PFSK-1 (cell line): ENCODE data around the gene SPRY2.

Experiments
- POLR2AphosphoS5 ChIP-seq: IDR thresholded peaks from 2 replicates; pipeline ENCODE4 v1.6.1; 2012; ENCODE audit warnings: low read depth, mild to moderate bottlenecking, control low read depth, low read length, moderate library complexity
- SIN3A ChIP-seq: IDR thresholded peaks from 2 replicates; pipeline ENCODE4 v1.6.1; 2012; ENCODE audit warnings: mild to moderate bottlenecking, low read length, moderate library complexity, borderline replicate concordance; ENCODE audit not compliant: insufficient read depth
- TAF1 ChIP-seq: IDR thresholded peaks from 2 replicates; pipeline ENCODE4 v1.6.1; 2012; ENCODE audit warnings: low read length, control low read depth, borderline replicate concordance; ENCODE audit not compliant: insufficient read depth
- TF ChIP-seq, protein P1 (sequence below), 2 experiments: IDR thresholded peaks; 2 replicates each; pipeline versions ENCODE4 v1.6.1 to v1.8.0; 2011 to 2012; ENCODE audit warnings: low read depth in 2 of 2, low read length in 2 of 2, control low read depth in 1 of 2, inconsistent platforms in 1 of 2, mild to moderate bottlenecking in 1 of 2, moderate library complexity in 1 of 2; ENCODE audit not compliant: insufficient read depth in 1 of 2

DNA sequence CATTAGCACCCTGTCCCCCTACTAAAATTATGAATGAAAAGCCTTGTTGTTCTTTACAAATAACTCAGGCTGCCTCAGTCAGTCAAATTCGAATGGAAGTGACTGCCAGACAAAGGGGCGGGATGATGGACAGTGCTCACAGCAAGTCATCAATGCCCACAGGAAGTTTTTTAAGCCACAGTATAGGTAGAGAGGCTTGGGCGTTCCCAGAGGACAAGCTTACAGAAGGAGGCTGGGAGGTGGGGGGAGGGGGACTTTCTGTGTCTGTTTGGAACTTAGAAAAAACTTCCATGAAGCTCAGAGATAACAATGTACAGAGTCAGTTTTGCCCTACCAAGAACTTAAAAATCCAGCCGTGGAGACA is 18.5 kb upstream of the SPRY2 start:
- TF ChIP-seq POLR2AphosphoS5 = no peak
- TF ChIP-seq TAF1 = no peak
- TF ChIP-seq, protein P1, sequence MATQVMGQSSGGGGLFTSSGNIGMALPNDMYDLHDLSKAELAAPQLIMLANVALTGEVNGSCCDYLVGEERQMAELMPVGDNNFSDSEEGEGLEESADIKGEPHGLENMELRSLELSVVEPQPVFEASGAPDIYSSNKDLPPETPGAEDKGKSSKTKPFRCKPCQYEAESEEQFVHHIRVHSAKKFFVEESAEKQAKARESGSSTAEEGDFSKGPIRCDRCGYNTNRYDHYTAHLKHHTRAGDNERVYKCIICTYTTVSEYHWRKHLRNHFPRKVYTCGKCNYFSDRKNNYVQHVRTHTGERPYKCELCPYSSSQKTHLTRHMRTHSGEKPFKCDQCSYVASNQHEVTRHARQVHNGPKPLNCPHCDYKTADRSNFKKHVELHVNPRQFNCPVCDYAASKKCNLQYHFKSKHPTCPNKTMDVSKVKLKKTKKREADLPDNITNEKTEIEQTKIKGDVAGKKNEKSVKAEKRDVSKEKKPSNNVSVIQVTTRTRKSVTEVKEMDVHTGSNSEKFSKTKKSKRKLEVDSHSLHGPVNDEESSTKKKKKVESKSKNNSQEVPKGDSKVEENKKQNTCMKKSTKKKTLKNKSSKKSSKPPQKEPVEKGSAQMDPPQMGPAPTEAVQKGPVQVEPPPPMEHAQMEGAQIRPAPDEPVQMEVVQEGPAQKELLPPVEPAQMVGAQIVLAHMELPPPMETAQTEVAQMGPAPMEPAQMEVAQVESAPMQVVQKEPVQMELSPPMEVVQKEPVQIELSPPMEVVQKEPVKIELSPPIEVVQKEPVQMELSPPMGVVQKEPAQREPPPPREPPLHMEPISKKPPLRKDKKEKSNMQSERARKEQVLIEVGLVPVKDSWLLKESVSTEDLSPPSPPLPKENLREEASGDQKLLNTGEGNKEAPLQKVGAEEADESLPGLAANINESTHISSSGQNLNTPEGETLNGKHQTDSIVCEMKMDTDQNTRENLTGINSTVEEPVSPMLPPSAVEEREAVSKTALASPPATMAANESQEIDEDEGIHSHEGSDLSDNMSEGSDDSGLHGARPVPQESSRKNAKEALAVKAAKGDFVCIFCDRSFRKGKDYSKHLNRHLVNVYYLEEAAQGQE (IDR thresholded peaks at IDR 0.05; ENCODE audit: insufficient read depth in 1 of 2, low read depth in 2 of 2, low read length in 2 of 2) = no peak
- no peak for TF ChIP-seq SIN3A
